ENCODE data around the gene CMIP.
"Not testable (repeated sequence)": the region's sequence is repeated elsewhere in the genome, so short reads cannot be mapped to it uniquely, and the experiment has no call there.

DNA sequence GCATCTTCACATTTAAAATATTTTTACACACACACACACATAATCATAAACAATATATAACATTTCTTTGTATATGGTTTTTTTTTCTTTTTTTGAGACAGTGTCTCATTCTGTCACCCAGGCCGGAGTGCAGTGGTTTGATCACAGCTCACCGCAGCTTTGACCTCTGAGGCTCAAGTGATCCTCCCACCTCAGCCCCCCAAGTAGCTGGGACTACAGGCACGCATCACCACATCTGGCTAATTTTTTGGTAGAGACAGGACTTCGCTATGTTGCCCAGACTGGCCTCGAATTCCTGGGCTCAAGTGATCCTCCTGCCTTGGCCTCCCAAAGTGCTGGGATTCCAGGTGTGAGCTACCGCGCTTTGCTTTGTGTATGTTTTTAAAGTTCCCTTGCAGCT, 78.2 kb downstream of the CMIP start:
- TF ChIP-seq, protein P1, sequence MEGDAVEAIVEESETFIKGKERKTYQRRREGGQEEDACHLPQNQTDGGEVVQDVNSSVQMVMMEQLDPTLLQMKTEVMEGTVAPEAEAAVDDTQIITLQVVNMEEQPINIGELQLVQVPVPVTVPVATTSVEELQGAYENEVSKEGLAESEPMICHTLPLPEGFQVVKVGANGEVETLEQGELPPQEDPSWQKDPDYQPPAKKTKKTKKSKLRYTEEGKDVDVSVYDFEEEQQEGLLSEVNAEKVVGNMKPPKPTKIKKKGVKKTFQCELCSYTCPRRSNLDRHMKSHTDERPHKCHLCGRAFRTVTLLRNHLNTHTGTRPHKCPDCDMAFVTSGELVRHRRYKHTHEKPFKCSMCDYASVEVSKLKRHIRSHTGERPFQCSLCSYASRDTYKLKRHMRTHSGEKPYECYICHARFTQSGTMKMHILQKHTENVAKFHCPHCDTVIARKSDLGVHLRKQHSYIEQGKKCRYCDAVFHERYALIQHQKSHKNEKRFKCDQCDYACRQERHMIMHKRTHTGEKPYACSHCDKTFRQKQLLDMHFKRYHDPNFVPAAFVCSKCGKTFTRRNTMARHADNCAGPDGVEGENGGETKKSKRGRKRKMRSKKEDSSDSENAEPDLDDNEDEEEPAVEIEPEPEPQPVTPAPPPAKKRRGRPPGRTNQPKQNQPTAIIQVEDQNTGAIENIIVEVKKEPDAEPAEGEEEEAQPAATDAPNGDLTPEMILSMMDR (IDR thresholded peaks at IDR 0.05) = not testable (repeated sequence)
- not testable (repeated sequence) for TF ChIP-seq POLR2AphosphoS5, POLR2A (IDR thresholded peaks at IDR 0.05)

All from sigmoid colon (tissue), 4 donors.